NCI-H1048 (cell line): ENCODE data around the gene DHCR24.

Experiments used
- DNase-seq: peaks from one replicate; lab custom pipeline; 2025; lab: John Stamatoyannopoulos, UW

The DHCR24 gene

GRCh38 chr1:54846301-54846700, 40.7 kb downstream of the DHCR24 start:
- DNase-seq = no peak

GRCh38 chr1:54845772-54846171, 41.2 kb downstream of the DHCR24 start:
- DNase-seq = no peak

- DNase-seq = no peak
These were observed 42.4 kb downstream of the DHCR24 start for GRCh38 chr1:54844564-54844963.

GRCh38 chr1:54843449-54843848, 43.5 kb downstream of the DHCR24 start:
- DNase-seq = no peak

GRCh38 chr1:54842963-54843362, 44.0 kb downstream of the DHCR24 start:
- no peak for DNase-seq

GRCh38 chr1:54842206-54842915, 44.6 kb downstream of the DHCR24 start:
- no peak for DNase-seq

- no peak for DNase-seq
These were observed 47.2 kb downstream of the DHCR24 start for GRCh38 chr1:54839824-54840223.

- DNase-seq = no peak
These were observed 48.3 kb downstream of the DHCR24 start for GRCh38 chr1:54838565-54839180.

GRCh38 chr1:54837002-54837853, 49.8 kb downstream of the DHCR24 start:
- DNase-seq = no peak

GRCh38 chr1:54836594-54836993, 50.4 kb downstream of the DHCR24 start:
- DNase-seq = no peak

GRCh38 chr1:54835970-54836369, 51.0 kb downstream of the DHCR24 start:
- no peak for DNase-seq

- no peak for DNase-seq
These were observed 51.7 kb downstream of the DHCR24 start for GRCh38 chr1:54835131-54835898.

GRCh38 chr1:54834007-54834541, 52.9 kb downstream of the DHCR24 start:
- no peak for DNase-seq

- no peak for DNase-seq
These were observed 53.9 kb downstream of the DHCR24 start for GRCh38 chr1:54833121-54833520.

- no peak for DNase-seq
These were observed 60.7 kb downstream of the DHCR24 start for GRCh38 chr1:54826226-54826816.

- DNase-seq = no peak
These were observed 61.3 kb downstream of the DHCR24 start for GRCh38 chr1:54825696-54826095.

- DNase-seq = no peak
These were observed 63.3 kb downstream of the DHCR24 start for GRCh38 chr1:54823670-54824069.

- no peak for DNase-seq
These were observed 67.3 kb downstream of the DHCR24 start for GRCh38 chr1:54819733-54820132.

GRCh38 chr1:54819195-54819536, 67.8 kb downstream of the DHCR24 start:
- DNase-seq = no peak

GRCh38 chr1:54818461-54819194, 68.4 kb downstream of the DHCR24 start:
- no peak for DNase-seq

GRCh38 chr1:54816951-54817350, 70.0 kb downstream of the DHCR24 start:
- no peak for DNase-seq
